Gastroesophageal sphincter (tissue), 3 donors: Measurements from ENCODE around the gene ENOX1.

Experiments used
- CTCF ChIP-seq, 4 experiments: fragments of 200-600 bp in 2 of 4; fragments of 450-650 bp in 2 of 4; sonication (generic) in 1 of 4; IDR thresholded peaks; one replicate each; pipeline ENCODE4 v1.5.1; 2017 to 2019; ENCODE audit warnings: antibody characterized with exemption in 4 of 4, mild to moderate bottlenecking in 2 of 4, moderate library complexity in 2 of 4
- POLR2A ChIP-seq, 2 donors: fragments of 450-650 bp; IDR thresholded peaks; one replicate each; pipeline ENCODE4 v1.6.1; 2017; ENCODE audit warnings: antibody characterized with exemption in 2 of 2, mild to moderate bottlenecking in 2 of 2, moderate library complexity in 1 of 2
- POLR2AphosphoS5 ChIP-seq: sonication (generic); formaldehyde crosslinking; IDR thresholded peaks from one replicate; pipeline ENCODE4 v1.6.1; 2017; ENCODE audit warnings: antibody characterized with exemption

DNA sequence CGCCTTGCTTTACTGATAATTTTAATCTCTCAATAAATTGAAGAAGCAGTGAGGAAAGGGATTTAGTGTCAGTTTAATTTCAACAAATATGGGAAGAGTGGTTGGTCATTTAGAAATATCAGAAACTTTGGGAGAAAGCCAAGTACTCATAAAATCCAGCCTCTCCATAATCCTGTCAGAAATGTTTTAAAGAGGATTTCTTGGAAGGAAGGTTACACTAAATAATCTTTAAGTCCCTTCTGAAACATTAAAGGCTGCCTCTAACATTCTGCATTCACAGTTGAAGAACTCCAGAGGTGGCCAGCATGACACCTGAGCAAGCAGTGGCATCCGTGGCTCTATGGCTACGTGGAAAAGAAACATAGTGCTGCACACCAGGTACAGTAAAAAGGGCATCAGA is 378.5 kb downstream of the ENOX1 start:
- TF ChIP-seq POLR2AphosphoS5 (no peak), CTCF (IDR thresholded peaks at IDR 0.05) (no peak), POLR2A (IDR thresholded peaks at IDR 0.05) (no peak)
